ENCODE results near the gene SLC26A5.
"Not testable (repeated sequence)": the region's sequence is repeated elsewhere in the genome, so short reads cannot be mapped to it uniquely, and the experiment has no call there.

The SLC26A5 gene

GRCh38 chr7:103405789-103406613 is 40.0 kb downstream of the SLC26A5 start:
- not testable (repeated sequence) for DNase-seq

- DNase-seq, result not testable (repeated sequence)
Measured at GRCh38 chr7:103399687-103400086, 46.3 kb downstream of the SLC26A5 start.

GRCh38 chr7:103398483-103399127 is 47.4 kb downstream of the SLC26A5 start:
- no peak for DNase-seq

GRCh38 chr7:103396471-103396870 is 49.5 kb downstream of the SLC26A5 start:
- DNase-seq, result no peak

GRCh38 chr7:103395071-103395470 is 50.9 kb downstream of the SLC26A5 start:
- no peak for DNase-seq

- no peak for DNase-seq
Measured at GRCh38 chr7:103394566-103394965, 51.4 kb downstream of the SLC26A5 start.

- no peak for DNase-seq
Measured at GRCh38 chr7:103391976-103392375, 54.0 kb downstream of the SLC26A5 start.

GRCh38 chr7:103391150-103391549 is 54.9 kb downstream of the SLC26A5 start:
- no peak for DNase-seq

GRCh38 chr7:103389263-103389662 is 56.7 kb downstream of the SLC26A5 start:
- DNase-seq, result no peak

- DNase-seq, result no peak
Measured at GRCh38 chr7:103388469-103389140, 57.4 kb downstream of the SLC26A5 start.

GRCh38 chr7:103387242-103387641 is 58.8 kb downstream of the SLC26A5 start:
- no peak for DNase-seq

GRCh38 chr7:103382032-103382402 is 64.0 kb downstream of the SLC26A5 start:
- DNase-seq, result no peak

GRCh38 chr7:103381280-103382031 is 64.6 kb downstream of the SLC26A5 start:
- DNase-seq, result no peak

- DNase-seq, result no peak
Measured at GRCh38 chr7:103380395-103381191, 65.4 kb downstream of the SLC26A5 start.

- DNase-seq, result no peak
Measured at GRCh38 chr7:103379270-103379975, 66.6 kb downstream of the SLC26A5 start.

- no peak for DNase-seq
Measured at GRCh38 chr7:103373866-103374643, 72.0 kb downstream of the SLC26A5 start.

- DNase-seq, result no peak
Measured at GRCh38 chr7:103369432-103369831, 76.6 kb downstream of the SLC26A5 start.

GRCh38 chr7:103349805-103350204 is 96.2 kb downstream of the SLC26A5 start:
- no peak for DNase-seq

- no peak for DNase-seq
Measured at GRCh38 chr7:103348959-103349358, 97.0 kb downstream of the SLC26A5 start.

- no peak for DNase-seq
Measured at GRCh38 chr7:103348452-103348851, 97.6 kb downstream of the SLC26A5 start.

Data from NCI-H526 treated with DMSO at 0.1 percent for 48 hours (cell line).